ENCODE measurements around the gene TFF3. TPM values are rescaled to one million over a fixed set of nuclear protein-coding genes. Genes with fewer than 3 reads are reported as not detected.
"Not testable (repeated sequence)": the region's sequence is repeated elsewhere in the genome, so short reads cannot be mapped to it uniquely, and the experiment has no call there.

TFF3 gene
- total RNA-seq, 4 donors from 2014 or later, result 1.9 to 8.0 (median 5.5) TPM; not detected in 1

GRCh38 chr21:42293649-42294272 is 21.4 kb downstream of the TFF3 start:
- WGBS, result 92% methylated on average over 17 of the region's 17 CpGs
- H3K9me3 ChIP-seq, result no peaks in the 10 kb centered on the region
- no peaks in the 10 kb centered on the region for H3K4me1 ChIP-seq
- H3K27ac ChIP-seq, result no peak overlapping the region
- H3K36me3 ChIP-seq, result peaks cover 61% of the 10 kb centered on the region
- no peak for DNase-seq (ENCODE audit: low spot score in 2 of 2)
- H3K27me3 ChIP-seq, result no peaks in the 10 kb centered on the region
- no peak overlapping the region for H3K4me3 ChIP-seq
- TF ChIP-seq CTCF (IDR thresholded peaks at IDR 0.05) (no peak), POLR2A (IDR thresholded peaks at IDR 0.05) (no peak), POLR2AphosphoS5 (IDR thresholded peaks at IDR 0.05) (no peak), EP300 (IDR thresholded peaks at IDR 0.05) (no peak)

- DNase-seq (ENCODE audit: low spot score in 2 of 2); H3K27me3 ChIP-seq; H3K27ac ChIP-seq; H3K4me3 ChIP-seq; H3K9me3 ChIP-seq; H3K4me1 ChIP-seq: not testable (repeated sequence)
- H3K36me3 ChIP-seq, result peaks cover 72% of the 10 kb centered on the region
- 96% methylated on average over 4 of the region's 4 CpGs for WGBS
Measured at GRCh38 chr21:42292563-42293142, 22.6 kb downstream of the TFF3 start.

- H3K9me3 ChIP-seq, result no peaks in the 10 kb centered on the region
- peaks cover 75% of the 10 kb centered on the region for H3K36me3 ChIP-seq
- no peak overlapping the region for H3K4me3 ChIP-seq
- H3K27me3 ChIP-seq, result no peaks in the 10 kb centered on the region
- TF ChIP-seq EP300 (IDR thresholded peaks at IDR 0.05) (no peak), POLR2A (IDR thresholded peaks at IDR 0.05) (no peak), POLR2AphosphoS5 (IDR thresholded peaks at IDR 0.05) (no peak), CTCF (IDR thresholded peaks at IDR 0.05) (no peak)
- whole genome bisulfite sequencing, result 88% methylated on average over 17 of the region's 22 CpGs
- no peak overlapping the region for H3K27ac ChIP-seq
- DNase-seq (ENCODE audit: low spot score in 2 of 2), result no peak
- no peaks in the 10 kb centered on the region for H3K4me1 ChIP-seq
Measured at GRCh38 chr21:42291751-42292562, 23.3 kb downstream of the TFF3 start.

GRCh38 chr21:42291003-42291750 is 24.0 kb downstream of the TFF3 start:
- Histone ChIP-seq H3K4me3 (no peak overlapping the region), H3K27me3 (no peaks in the 10 kb centered on the region), H3K36me3 (peaks cover 77% of the 10 kb centered on the region), H3K4me1 (no peaks in the 10 kb centered on the region), H3K27ac (no peak overlapping the region), H3K9me3 (no peaks in the 10 kb centered on the region)
- WGBS, result 87% methylated on average over 16 of the region's 35 CpGs
- TF ChIP-seq POLR2AphosphoS5 (IDR thresholded peaks at IDR 0.05) (no peak), EP300 (IDR thresholded peaks at IDR 0.05) (no peak), CTCF (IDR thresholded peaks at IDR 0.05) (no peak), POLR2A (IDR thresholded peaks at IDR 0.05) (no peak)
- no peak for DNase-seq (ENCODE audit: low spot score in 2 of 2)

GRCh38 chr21:42290505-42290904 is 24.7 kb downstream of the TFF3 start:
- TF ChIP-seq EP300 (IDR thresholded peaks at IDR 0.05) (no peak), POLR2AphosphoS5 (IDR thresholded peaks at IDR 0.05) (no peak), CTCF (IDR thresholded peaks at IDR 0.05) (no peak), POLR2A (IDR thresholded peaks at IDR 0.05) (no peak)
- Histone ChIP-seq H3K27ac (no peak overlapping the region), H3K36me3 (peaks cover 80% of the 10 kb centered on the region), H3K4me3 (no peak overlapping the region), H3K27me3 (no peaks in the 10 kb centered on the region), H3K9me3 (no peaks in the 10 kb centered on the region), H3K4me1 (no peaks in the 10 kb centered on the region)
- no peak for DNase-seq (ENCODE audit: low spot score in 2 of 2)
- WGBS, result 71% methylated on average over 3 of the region's 3 CpGs

Data from suprapubic skin (tissue), 4 donors.